ENCODE results near the gene WDR70. TPM values are rescaled to one million over a fixed set of nuclear protein-coding genes. Genes with fewer than 3 reads are reported as not detected.
"Not testable (repeated sequence)": the region's sequence is repeated elsewhere in the genome, so short reads cannot be mapped to it uniquely, and the experiment has no call there.

Gene WDR70
- total RNA-seq, 1 donor from 2014 or later: 46.3 TPM

GRCh38 chr5:37417347-37417746, 38.2 kb downstream of the WDR70 start:
- Mint-ChIP-seq H3K27me3 (ENCODE audit: insufficient read depth) (no peaks in the 10 kb centered on the region), H3K4me3 (no peak overlapping the region), H3K4me1 (ENCODE audit: low read depth) (peaks cover 9% of the 10 kb centered on the region), H3K9me3 (no peaks in the 10 kb centered on the region), H3K36me3 (ENCODE audit: low read depth) (peaks cover 13% of the 10 kb centered on the region), H3K27ac (no peak overlapping the region)
- DNase-seq (ENCODE audit: low spot score): no peak
- intact Hi-C loops (cut with micrococcal nuclease): no loop called here

- intact Hi-C loops (cut with micrococcal nuclease): no loop called here
These were observed 45.3 kb downstream of the WDR70 start for GRCh38 chr5:37424441-37424840.

GRCh38 chr5:37428044-37428443, 48.9 kb downstream of the WDR70 start:
- Mint-ChIP-seq H3K9me3 (no peaks in the 10 kb centered on the region), H3K4me1 (ENCODE audit: low read depth) (peaks cover 3% of the 10 kb centered on the region)
- intact Hi-C loops (cut with micrococcal nuclease): no loop called here

More at GRCh38 chr5:37424441-37424840, 45.3 kb downstream of the WDR70 start:
- peaks cover 17% of the 10 kb centered on the region for H3K4me1 Mint-ChIP-seq (ENCODE audit: low read depth)
- H3K9me3 Mint-ChIP-seq: no peaks in the 10 kb centered on the region
- H3K4me3 Mint-ChIP-seq: no peak overlapping the region
- no peak for DNase-seq (ENCODE audit: low spot score)
- H3K36me3 Mint-ChIP-seq (ENCODE audit: low read depth): peaks cover 16% of the 10 kb centered on the region
- no peak overlapping the region for H3K27ac Mint-ChIP-seq
- H3K27me3 Mint-ChIP-seq (ENCODE audit: insufficient read depth): no peaks in the 10 kb centered on the region

GRCh38 chr5:37435261-37435660, 56.1 kb downstream of the WDR70 start:
- intact Hi-C loops (cut with micrococcal nuclease): no loop called here
- H3K4me1 Mint-ChIP-seq (ENCODE audit: low read depth): no peaks in the 10 kb centered on the region

More at GRCh38 chr5:37428044-37428443, 48.9 kb downstream of the WDR70 start:
- Mint-ChIP-seq H3K27ac (no peak overlapping the region), H3K36me3 (ENCODE audit: low read depth) (peaks cover 4% of the 10 kb centered on the region), H3K4me3 (no peak overlapping the region), H3K27me3 (ENCODE audit: insufficient read depth) (no peaks in the 10 kb centered on the region)
- no peak for DNase-seq (ENCODE audit: low spot score)

GRCh38 chr5:37436146-37436934, 57.2 kb downstream of the WDR70 start:
- peaks cover 15% of the 10 kb centered on the region for H3K36me3 Mint-ChIP-seq (ENCODE audit: low read depth)
- H3K4me3 Mint-ChIP-seq: no peak overlapping the region
- H3K9me3 Mint-ChIP-seq: no peaks in the 10 kb centered on the region
- DNase-seq (ENCODE audit: low spot score): no peak
- no peaks in the 10 kb centered on the region for H3K4me1 Mint-ChIP-seq (ENCODE audit: low read depth)
- H3K27me3 Mint-ChIP-seq (ENCODE audit: insufficient read depth): no peaks in the 10 kb centered on the region
- intact Hi-C loops (cut with micrococcal nuclease): no loop called here
- H3K27ac Mint-ChIP-seq: no peak overlapping the region

More at GRCh38 chr5:37435261-37435660, 56.1 kb downstream of the WDR70 start:
- Mint-ChIP-seq H3K4me3 (no peak overlapping the region), H3K27me3 (ENCODE audit: insufficient read depth) (no peaks in the 10 kb centered on the region), H3K9me3 (no peaks in the 10 kb centered on the region), H3K36me3 (ENCODE audit: low read depth) (peaks cover 12% of the 10 kb centered on the region), H3K27ac (no peak overlapping the region)
- DNase-seq (ENCODE audit: low spot score): no peak

- no peaks in the 10 kb centered on the region for H3K4me1 Mint-ChIP-seq (ENCODE audit: low read depth)
- H3K9me3 Mint-ChIP-seq: no peaks in the 10 kb centered on the region
- intact Hi-C loops (cut with micrococcal nuclease): no loop called here
- no peaks in the 10 kb centered on the region for H3K27me3 Mint-ChIP-seq (ENCODE audit: insufficient read depth)
- DNase-seq (ENCODE audit: low spot score): no peak
- H3K4me3 Mint-ChIP-seq: no peak overlapping the region
- no peak overlapping the region for H3K27ac Mint-ChIP-seq
- H3K36me3 Mint-ChIP-seq (ENCODE audit: low read depth): peaks cover 15% of the 10 kb centered on the region
These were observed 58.6 kb downstream of the WDR70 start for GRCh38 chr5:37437711-37438110.

- H3K27ac Mint-ChIP-seq; H3K4me3 Mint-ChIP-seq; H3K9me3 Mint-ChIP-seq; H3K27me3 Mint-ChIP-seq (ENCODE audit: insufficient read depth); intact Hi-C loops (cut with micrococcal nuclease); H3K4me1 Mint-ChIP-seq (ENCODE audit: low read depth); DNase-seq (ENCODE audit: low spot score): not testable (repeated sequence)
- H3K36me3 Mint-ChIP-seq (ENCODE audit: low read depth): peaks cover 35% of the 10 kb centered on the region
These were observed 66.7 kb downstream of the WDR70 start for GRCh38 chr5:37445783-37446182.

- Mint-ChIP-seq H3K4me3 (no peak overlapping the region), H3K27ac (no peak overlapping the region), H3K4me1 (ENCODE audit: low read depth) (no peaks in the 10 kb centered on the region), H3K36me3 (ENCODE audit: low read depth) (peaks cover 50% of the 10 kb centered on the region), H3K27me3 (ENCODE audit: insufficient read depth) (no peaks in the 10 kb centered on the region), H3K9me3 (peaks cover 13% of the 10 kb centered on the region)
- intact Hi-C loops (cut with micrococcal nuclease): no loop called here
- no peak for DNase-seq (ENCODE audit: low spot score)
These were observed 69.8 kb downstream of the WDR70 start for GRCh38 chr5:37448941-37449340.

GRCh38 chr5:37451991-37452390, 72.9 kb downstream of the WDR70 start:
- H3K4me3 Mint-ChIP-seq; H3K27me3 Mint-ChIP-seq (ENCODE audit: insufficient read depth); DNase-seq (ENCODE audit: low spot score); H3K4me1 Mint-ChIP-seq (ENCODE audit: low read depth); intact Hi-C loops (cut with micrococcal nuclease); H3K27ac Mint-ChIP-seq: not testable (repeated sequence)
- H3K9me3 Mint-ChIP-seq: peaks cover 11% of the 10 kb centered on the region
- H3K36me3 Mint-ChIP-seq (ENCODE audit: low read depth): peaks cover 30% of the 10 kb centered on the region

GRCh38 chr5:37453252-37453651, 74.1 kb downstream of the WDR70 start:
- Mint-ChIP-seq H3K9me3 (peaks cover 11% of the 10 kb centered on the region), H3K36me3 (ENCODE audit: low read depth) (peaks cover 27% of the 10 kb centered on the region)
- intact Hi-C loops (cut with micrococcal nuclease); H3K4me1 Mint-ChIP-seq (ENCODE audit: low read depth); H3K27me3 Mint-ChIP-seq (ENCODE audit: insufficient read depth); H3K27ac Mint-ChIP-seq; DNase-seq (ENCODE audit: low spot score); H3K4me3 Mint-ChIP-seq: not testable (repeated sequence)

- DNase-seq (ENCODE audit: low spot score); H3K27me3 Mint-ChIP-seq (ENCODE audit: insufficient read depth); H3K27ac Mint-ChIP-seq; H3K4me3 Mint-ChIP-seq; H3K4me1 Mint-ChIP-seq (ENCODE audit: low read depth): not testable (repeated sequence)
- Mint-ChIP-seq H3K36me3 (ENCODE audit: low read depth) (peaks cover 27% of the 10 kb centered on the region), H3K9me3 (peaks cover 11% of the 10 kb centered on the region)
- intact Hi-C loops (cut with micrococcal nuclease): loop anchor here (1.0 kb wide), 1 partner anchor 267 kb away; no protein-coding TSS in a partner anchor
These were observed 75.4 kb downstream of the WDR70 start for GRCh38 chr5:37454402-37455055.

- intact Hi-C loops (cut with micrococcal nuclease); H3K27me3 Mint-ChIP-seq (ENCODE audit: insufficient read depth); H3K4me1 Mint-ChIP-seq (ENCODE audit: low read depth); H3K4me3 Mint-ChIP-seq; DNase-seq (ENCODE audit: low spot score); H3K36me3 Mint-ChIP-seq (ENCODE audit: low read depth); H3K27ac Mint-ChIP-seq; H3K9me3 Mint-ChIP-seq: not testable (repeated sequence)
These were observed 84.3 kb downstream of the WDR70 start for GRCh38 chr5:37463191-37464051.

Measured in activated T-helper 1 cell treated with anti-CD3 and anti-CD28 coated beads, Interleukin-12 subunit alpha, Interleukin-12 subunit beta, Interleukin-2, Interleukin-4 antibody, amounts not matched to agents 30 ng/mL and 10 ng/mL and 1 ng/mL, durations not matched to agents 14 hours and 24 hours and 36 hours (primary cell).